Ectodermal cell (in vitro differentiated cells): Measurements from ENCODE around the gene C3orf18.

Source experiments
- H3K27ac ChIP-seq: 2 replicates; pipeline ENCODE4 v1.7.0; 2013; ENCODE audit warnings: mild to moderate bottlenecking, low read depth, low read length; ENCODE audit not compliant: insufficient read depth, poor library complexity, severe bottlenecking
- H3K27me3 ChIP-seq: 2 replicates; pipeline ENCODE4 v1.7.0; 2013; ENCODE audit warnings: mild to moderate bottlenecking, low read length; ENCODE audit not compliant: insufficient read depth, control insufficient read depth, poor library complexity, severe bottlenecking
- H3K36me3 ChIP-seq: one replicate; pipeline ENCODE4 v1.7.0; 2013; ENCODE audit warnings: low read length; ENCODE audit not compliant: control insufficient read depth, insufficient read depth
- H3K4me1 ChIP-seq: one replicate; pipeline ENCODE4 v1.7.0; 2013; ENCODE audit warnings: low read length; ENCODE audit not compliant: control insufficient read depth, insufficient read depth
- H3K4me3 ChIP-seq: 2 replicates; pipeline ENCODE4 v1.7.0; 2013; ENCODE audit warnings: low read depth, low read length, control low read depth; ENCODE audit not compliant: insufficient read depth
- H3K9me3 ChIP-seq: 2 replicates; pipeline ENCODE4 v1.7.0; 2013; ENCODE audit warnings: mild to moderate bottlenecking, low read length, moderate library complexity; ENCODE audit not compliant: control insufficient read depth
- WGBS, 2 experiments: methylation state at CpG; one replicate each; pipeline ENCODE4 v1.1.7; 2013; ENCODE audit warnings: missing lambda C conversion rate in 2 of 2; 5-methylcytosine and 5-hydroxymethylcytosine counted together

Gene C3orf18

DNA sequence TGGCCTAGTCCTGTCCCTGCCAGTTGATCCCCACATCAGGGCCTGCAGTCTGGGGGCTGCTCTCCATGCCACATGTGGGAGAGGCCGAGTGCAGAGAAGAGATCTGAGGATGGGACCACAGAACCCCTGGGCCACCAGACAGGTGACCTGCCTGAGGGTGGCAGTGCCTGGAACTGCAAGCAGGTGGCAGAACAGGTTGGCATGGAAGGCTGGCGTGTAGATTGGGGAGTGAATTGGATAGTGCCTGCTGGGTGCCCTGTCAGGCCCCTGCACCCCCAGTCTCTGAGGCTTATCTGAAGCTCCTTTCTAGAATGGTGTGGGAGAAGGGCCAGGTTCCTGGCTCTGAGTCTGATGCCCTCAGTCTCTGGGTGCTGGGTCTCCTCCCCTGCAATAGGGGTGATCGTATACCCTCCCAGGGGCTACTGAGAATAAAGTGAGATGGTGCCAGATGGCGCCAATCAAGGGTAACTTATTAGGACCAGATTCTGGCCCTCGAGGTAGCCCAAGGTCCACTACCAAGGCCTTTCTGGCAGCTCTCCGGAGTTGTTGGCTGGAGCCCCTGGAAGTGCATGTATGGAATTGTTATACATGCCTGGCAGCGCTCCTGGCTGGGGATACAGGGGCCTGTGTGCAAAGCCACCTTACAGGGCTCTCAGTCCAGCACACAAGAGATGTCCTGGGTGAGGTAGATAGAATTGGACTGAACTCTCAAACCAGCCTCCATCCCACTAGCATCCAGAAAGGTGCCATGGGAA is 15.7 kb downstream of the C3orf18 start:
- H3K27me3 ChIP-seq, result no peaks in the 10 kb centered on the region
- H3K4me3 ChIP-seq, result no peak overlapping the region
- H3K27ac ChIP-seq, result no peak overlapping the region
- WGBS, 2 experiments, result 89 to 92% methylated on average over 7 of the region's 7 CpGs
- H3K9me3 ChIP-seq, result no peaks in the 10 kb centered on the region
- H3K4me1 ChIP-seq, result no peaks in the 10 kb centered on the region
- H3K36me3 ChIP-seq, result no peaks in the 10 kb centered on the region

DNA sequence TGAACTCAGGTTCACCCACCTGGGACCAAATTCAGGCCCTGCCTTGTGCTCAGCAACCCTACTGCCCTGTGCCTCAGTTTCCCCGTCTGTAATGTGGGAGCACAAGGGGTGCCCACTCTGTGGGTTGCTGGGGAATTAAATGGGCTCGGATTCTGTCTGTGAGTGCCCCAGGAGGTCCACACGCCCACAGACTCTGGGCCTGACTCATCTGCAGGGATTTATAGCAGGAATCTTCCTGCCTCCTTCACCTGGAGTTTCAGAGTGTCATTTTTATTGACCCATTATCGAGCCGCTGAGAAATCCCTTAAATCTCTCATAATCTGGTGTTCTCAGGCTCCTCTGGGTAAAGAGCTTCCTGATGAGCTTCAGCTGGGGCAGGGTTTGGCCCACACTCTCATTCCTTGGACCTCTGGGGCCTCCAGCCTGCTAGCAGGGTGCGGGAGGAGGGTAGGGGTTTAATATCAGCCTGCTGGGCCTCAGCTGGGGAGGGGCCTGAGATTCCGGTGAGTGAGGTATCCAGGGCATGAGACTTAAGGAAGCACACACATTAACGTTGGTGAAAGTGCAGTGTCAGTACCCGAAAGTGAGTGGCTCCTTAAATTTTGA is 16.4 kb downstream of the C3orf18 start:
- no peaks in the 10 kb centered on the region for H3K4me1 ChIP-seq
- no peaks in the 10 kb centered on the region for H3K36me3 ChIP-seq
- H3K27ac ChIP-seq, result no peak overlapping the region
- H3K4me3 ChIP-seq, result no peak overlapping the region
- WGBS, 2 experiments, result 69 to 73% methylated on average over 9 of the region's 9 CpGs
- no peaks in the 10 kb centered on the region for H3K27me3 ChIP-seq
- no peaks in the 10 kb centered on the region for H3K9me3 ChIP-seq

DNA sequence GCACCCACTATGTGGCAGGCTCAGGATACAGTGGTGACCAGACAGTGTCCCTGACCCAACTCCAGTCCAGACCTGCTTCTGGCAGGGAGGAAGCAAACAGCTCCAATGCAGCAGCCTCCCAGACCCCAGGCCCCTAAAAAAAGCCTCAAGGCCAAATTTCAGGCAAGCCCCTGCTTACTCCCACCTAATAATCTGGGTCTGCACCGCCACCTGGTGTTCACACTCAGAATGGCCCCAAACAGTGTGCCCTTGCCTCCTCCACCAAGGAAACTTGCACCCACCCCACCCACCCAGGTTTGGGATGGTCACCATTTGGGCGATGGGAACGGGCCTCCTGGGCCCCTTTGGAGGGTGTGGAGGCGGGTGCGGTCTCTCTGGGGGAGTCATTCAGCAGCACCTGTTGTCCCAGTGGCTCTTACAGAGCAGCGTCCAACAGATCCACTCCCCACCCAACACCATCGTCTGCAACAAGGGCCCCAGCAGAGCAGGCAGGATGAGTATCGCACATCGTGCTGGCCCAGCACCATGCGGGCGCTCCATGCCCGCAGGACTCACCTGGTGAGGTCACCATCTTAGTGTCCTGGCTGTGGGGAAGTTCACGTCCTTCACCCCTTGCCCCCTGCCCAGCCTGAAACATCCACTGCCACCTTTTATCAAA is 17.3 kb downstream of the C3orf18 start:
- no peak overlapping the region for H3K4me3 ChIP-seq
- WGBS, 2 experiments, result 60 to 62% methylated on average over 13 of the region's 13 CpGs
- H3K36me3 ChIP-seq, result no peaks in the 10 kb centered on the region
- H3K9me3 ChIP-seq, result no peaks in the 10 kb centered on the region
- no peak overlapping the region for H3K27ac ChIP-seq
- no peaks in the 10 kb centered on the region for H3K4me1 ChIP-seq
- H3K27me3 ChIP-seq, result no peaks in the 10 kb centered on the region

DNA sequence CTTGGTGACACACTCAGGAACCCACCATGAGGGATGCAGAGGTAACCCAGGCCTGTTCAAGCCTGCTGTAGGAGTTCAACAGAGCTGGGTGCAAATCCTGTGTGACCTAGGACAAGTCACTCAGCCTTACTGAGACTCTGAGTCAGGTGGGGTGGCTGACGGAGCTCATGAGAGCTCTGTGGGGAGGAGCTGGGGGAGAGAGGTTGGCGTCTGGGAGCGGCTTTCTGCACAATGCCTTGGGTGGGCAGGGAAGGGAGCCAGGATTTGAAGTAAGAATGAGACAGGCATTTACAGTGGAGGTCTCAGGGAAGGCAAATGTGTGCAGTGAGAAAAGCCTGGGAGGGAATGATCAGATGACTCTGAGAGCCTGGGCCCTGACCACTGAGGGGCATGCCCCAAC is 18.3 kb downstream of the C3orf18 start:
- Histone ChIP-seq H3K27me3 (no peaks in the 10 kb centered on the region), H3K36me3 (no peaks in the 10 kb centered on the region), H3K4me1 (no peaks in the 10 kb centered on the region), H3K9me3 (no peaks in the 10 kb centered on the region), H3K27ac (no peak overlapping the region), H3K4me3 (no peak overlapping the region)
- 74 to 83% methylated on average over 3 of the region's 3 CpGs for WGBS, 2 experiments

DNA sequence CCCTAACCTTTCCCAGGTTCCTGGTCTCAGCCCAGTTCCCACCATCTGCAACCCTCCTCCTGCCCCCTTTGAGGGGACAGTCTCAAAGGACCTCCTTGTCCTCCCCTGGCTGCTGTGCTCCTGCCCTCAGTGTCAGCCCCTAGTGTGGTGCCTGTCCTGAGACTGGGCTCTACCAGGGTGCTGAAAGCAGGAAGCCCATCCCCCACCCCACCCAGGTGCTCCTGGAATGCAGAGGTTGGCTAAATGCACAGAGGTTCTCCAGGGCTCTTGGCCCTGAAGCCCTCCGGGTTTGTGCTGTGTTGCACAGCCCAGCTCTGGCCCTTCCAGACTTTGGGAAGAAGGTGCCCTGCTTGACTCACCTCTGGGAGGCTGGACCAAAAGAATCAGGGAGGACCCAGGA is 21.8 kb downstream of the C3orf18 start:
- Histone ChIP-seq H3K9me3 (no peaks in the 10 kb centered on the region), H3K36me3 (no peaks in the 10 kb centered on the region), H3K4me1 (no peaks in the 10 kb centered on the region), H3K27me3 (no peaks in the 10 kb centered on the region), H3K4me3 (no peak overlapping the region), H3K27ac (no peak overlapping the region)
- WGBS, 2 experiments, result 75 to 76% methylated on average over 1 of the region's 1 CpG

DNA sequence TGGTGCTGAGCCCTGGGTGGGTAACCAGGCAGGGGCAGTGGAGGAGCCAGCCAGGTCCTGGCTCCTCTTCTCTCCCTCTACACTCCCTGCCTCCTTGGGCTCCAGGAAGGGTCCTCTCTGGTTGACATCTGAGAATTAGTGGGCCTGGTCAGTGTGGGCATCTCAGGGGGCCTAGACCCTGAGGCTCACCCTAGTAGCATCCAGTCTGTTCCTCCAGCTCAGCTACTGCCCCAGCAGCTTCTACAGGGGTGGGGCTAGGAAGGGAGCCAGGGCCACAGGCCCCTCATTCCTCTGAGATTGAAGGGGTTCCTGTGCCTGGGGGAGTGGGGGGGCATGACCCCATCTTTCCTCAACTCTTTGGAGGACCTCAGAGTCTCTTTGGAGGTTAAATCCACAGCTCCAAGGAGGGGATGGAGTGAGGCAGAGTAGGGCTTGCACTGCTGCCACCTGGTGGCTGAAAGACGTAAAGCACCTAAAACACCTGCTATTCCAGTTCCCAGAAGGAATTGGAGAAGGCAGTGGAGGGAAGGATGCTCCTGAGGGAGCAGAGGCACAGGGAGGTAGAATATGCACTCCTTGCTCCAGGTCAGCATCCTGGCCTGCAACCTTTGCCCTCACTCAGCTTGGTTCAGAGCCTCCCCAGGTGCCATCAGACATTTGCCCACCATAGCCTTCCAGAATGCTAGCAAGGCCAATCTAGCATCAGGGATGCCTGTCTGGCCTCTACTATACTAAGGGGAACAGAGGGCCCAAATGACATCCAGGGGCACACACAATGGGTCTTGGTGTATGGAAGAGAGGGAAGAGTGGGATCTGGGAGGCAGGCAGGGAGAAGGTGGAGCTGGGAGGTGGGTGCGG is 25.1 kb downstream of the C3orf18 start:
- Histone ChIP-seq H3K4me3 (no peak overlapping the region), H3K4me1 (peaks cover 13% of the 10 kb centered on the region), H3K36me3 (no peaks in the 10 kb centered on the region), H3K27ac (no peak overlapping the region), H3K27me3 (no peaks in the 10 kb centered on the region), H3K9me3 (no peaks in the 10 kb centered on the region)
- WGBS, 2 experiments, result 50 to 51% methylated on average over 2 of the region's 2 CpGs

DNA sequence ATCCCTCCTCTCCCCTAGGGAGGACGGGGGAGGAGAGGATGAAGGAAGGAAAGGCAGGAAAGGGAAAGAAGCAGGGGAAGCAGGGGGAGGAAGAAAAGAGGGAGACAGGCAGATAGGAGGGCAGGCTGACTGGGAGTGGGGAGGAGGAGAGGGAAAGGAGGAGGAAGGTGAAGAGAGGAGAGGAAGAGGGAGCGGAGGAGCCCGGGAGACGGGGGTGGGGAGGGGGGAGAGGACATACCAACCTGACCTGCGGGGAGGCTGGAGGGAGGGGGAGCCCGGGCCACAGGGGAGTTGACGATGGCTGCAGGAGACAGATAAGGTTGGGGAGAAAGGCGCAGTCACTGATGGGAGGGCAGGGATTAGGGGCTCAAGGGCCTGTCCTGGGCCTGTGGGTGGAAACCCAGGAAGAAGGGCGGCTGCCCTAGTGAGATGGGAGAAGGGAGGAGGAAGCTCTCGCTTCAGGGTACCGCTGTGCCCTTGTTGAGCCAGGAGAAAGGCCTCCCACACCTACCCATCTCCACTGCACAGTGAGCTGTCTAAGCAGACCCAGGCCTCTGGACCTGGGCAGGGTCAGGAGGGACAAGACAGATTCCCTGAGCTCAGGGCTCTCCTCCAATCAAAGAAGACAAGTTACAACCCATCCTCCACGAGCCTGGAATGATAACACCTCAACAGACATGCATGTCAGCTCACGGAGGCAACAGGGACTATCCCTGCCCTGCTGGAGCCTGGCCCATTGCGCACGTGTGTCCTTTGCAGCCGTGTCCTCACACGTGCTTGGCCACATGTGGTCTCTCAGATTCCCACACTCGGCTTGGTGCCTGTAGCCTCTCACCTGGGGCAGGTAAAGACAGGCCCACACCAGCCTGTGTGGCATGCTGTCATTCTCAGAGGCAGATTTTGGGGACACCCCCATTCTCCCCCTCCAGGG is 27.9 kb downstream of the C3orf18 start:
- H3K4me1 ChIP-seq, result peaks cover 13% of the 10 kb centered on the region
- no peaks in the 10 kb centered on the region for H3K9me3 ChIP-seq
- no peaks in the 10 kb centered on the region for H3K36me3 ChIP-seq
- no peaks in the 10 kb centered on the region for H3K27me3 ChIP-seq
- no peak overlapping the region for H3K27ac ChIP-seq
- no peak overlapping the region for H3K4me3 ChIP-seq
- 52% methylated on average over 17 to 18 of the region's 18 CpGs for WGBS, 2 experiments

DNA sequence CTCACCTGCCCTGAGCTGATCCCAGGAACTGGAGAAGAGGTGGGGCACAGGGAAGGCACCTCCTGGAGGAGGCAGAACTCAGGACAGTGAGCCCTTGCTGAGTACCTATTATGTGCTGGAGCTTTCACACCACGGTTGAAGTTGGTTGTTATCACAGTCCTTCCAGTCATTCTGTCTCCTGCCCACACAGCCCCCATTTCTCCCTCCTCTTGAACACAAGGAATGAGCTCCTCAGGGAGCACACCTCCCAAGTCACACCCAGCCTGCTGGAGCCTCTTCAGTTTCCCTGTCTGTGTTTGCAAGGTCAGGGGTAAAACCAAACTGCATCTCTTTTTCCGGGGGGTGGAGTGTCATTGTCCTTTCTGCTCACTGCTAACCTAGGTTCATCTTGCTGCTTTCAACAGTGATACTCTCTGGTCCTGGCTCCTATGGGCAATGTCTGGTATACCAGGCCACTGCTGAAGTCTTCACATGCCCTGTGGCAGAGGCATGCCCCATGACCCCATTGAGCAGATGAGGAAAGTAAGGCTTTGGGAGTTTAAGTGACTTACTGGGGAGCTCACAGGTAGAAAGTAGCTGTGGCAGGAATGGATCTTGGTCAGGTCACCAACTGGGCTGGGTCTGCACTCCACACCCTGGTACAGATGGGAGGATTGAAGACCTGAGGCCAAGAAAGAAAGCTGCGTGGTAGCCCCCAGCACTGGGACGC is 30.0 kb downstream of the C3orf18 start:
- Histone ChIP-seq H3K36me3 (no peaks in the 10 kb centered on the region), H3K9me3 (no peaks in the 10 kb centered on the region), H3K4me3 (no peak overlapping the region), H3K27ac (no peak overlapping the region), H3K4me1 (peaks cover 24% of the 10 kb centered on the region), H3K27me3 (no peaks in the 10 kb centered on the region)
- WGBS, 2 experiments, result 75 to 79% methylated on average over 4 of the region's 4 CpGs
